DMS153 treated with DMSO at 0.1 percent for 48 hours (cell line): ENCODE results near the gene MAGI2.
"Not testable (repeated sequence)": the region's sequence is repeated elsewhere in the genome, so short reads cannot be mapped to it uniquely, and the experiment has no call there.

ENCODE experiments used
- DNase-seq: peaks from one replicate; lab custom pipeline; 2025; ENCODE audit not compliant: unreplicated experiment; lab: John Stamatoyannopoulos, UW

The MAGI2 gene

DNA sequence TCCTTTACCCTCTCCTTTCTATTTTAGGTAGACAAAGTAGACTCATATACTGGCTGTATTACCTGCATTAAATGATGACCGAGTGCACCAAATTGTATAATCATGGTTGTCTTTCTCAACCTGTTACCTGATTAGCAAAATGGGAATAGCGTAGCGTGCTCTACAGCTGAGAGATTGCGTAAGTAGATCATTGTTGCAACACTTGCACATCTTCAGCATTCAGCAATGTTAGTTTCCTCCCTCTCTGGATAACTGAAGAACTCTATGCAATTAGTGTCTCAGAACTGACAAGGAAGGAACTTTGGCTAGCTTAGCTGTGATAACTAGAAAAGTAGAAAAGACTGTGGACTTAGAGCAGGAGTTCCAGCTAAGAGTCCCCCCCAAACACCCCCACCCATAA lies 867.5 kb downstream of the MAGI2 start:
- DNase-seq: no peak

DNA sequence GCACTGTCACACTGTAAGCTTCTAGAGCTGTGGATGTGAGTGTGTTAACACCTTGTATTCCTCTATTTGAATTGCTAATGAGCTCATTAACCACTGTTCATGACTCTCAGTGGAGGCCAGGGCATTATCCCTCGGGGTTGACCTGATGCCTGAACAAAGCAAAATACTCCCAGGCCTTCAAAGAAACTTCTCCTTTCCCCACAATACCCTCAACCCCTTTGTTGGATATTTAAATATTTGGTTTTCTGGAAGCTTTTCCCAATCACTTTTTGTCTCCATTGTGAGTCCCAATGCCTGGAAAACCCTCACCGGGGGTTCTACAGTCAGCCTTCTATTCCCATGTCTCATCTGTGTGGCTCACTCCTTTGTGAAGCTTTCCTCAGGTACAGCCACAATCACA lies 874.8 kb downstream of the MAGI2 start:
- DNase-seq: no peak

DNA sequence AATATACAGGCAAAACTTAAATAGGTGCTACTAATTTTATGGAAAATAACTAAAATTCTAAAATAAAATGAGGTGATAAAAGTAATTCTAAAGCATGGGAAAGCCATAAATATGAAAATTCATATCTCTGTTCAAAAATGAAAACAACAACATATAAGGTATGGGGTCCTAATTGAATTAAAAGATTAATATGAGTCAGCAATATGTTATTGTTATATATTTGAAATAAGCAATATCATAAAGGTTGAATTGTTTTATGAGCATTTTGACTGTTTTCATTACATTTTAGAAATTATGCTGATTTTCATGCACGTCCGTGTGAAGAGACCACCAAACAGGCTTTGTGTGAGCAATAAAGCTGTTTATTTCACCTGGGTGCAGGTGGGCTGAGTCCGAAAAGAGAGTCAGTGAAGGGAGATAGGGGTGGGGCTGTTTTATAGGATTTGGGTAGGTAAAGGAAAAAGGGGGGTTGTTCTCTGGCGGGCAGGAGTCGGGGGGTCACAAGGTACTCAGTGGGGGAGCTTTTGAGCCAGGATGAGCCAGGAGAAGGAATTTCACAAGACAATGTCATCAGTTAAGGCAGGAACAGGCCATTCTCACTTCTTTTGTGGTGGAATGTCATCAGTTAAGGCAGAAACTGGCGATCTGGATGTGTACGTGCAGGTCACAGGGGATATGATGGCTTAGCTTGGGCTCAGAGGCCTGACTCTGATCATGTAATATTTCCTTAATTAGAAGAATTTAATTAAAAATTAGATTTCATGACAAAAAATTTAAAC lies 876.1 kb downstream of the MAGI2 start:
- not testable (repeated sequence) for DNase-seq

DNA sequence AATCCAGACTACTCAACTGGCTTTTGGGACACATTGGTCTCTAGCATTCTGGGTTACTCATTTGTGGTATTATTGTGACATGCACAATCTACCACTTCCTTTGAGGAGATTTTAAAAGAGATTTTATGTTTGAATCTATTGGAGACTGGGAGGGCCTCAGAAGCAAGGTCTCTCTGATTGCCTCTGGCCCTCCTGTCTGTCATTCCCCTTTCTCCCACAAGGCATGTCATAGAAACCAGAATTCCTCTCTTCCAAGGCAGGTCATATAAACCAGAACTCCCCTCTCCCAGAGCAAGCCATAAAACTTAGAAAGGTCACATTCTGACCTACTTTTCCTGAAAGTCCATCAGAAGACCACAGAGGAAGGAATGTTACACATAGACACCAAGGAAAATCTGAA lies 877.2 kb downstream of the MAGI2 start:
- no peak for DNase-seq

DNA sequence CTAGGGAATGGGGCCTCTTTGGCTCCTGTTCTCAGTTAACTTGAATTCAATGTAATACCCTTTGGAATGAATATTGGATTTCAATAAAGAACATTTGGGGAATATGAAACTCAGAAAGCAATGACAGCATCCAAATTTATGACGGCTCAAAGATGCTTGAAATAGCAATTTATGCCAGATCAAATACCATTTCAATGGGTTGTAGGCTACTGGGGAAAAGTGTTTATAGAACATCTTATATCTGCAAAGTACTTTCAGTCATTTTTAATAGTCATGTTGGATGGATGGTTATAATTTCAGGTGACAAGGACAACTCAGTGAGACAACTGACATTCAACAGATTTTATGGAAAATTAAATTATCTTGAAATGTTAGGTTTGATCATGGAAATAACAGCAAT lies 882.2 kb downstream of the MAGI2 start:
- no peak for DNase-seq

DNA sequence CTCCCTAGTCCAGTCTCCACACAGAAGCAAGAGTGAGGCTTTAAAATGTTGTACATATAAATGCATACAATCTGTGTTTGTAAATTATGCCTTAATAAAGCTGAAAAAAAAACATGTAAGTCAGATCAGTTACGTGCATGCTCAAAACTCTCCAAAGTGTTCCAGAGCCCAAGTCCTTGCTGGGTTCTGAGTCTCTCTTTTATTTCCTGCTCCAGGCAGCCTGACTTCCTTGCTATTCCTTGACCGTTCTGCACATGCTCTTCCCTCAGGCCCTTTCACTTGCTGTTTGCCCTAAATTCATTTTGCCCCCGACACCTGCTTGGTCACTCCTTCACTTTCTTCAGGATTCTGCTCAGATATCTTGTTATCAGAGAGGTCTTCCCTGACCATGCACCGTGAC lies 884.8 kb downstream of the MAGI2 start:
- no peak for DNase-seq

DNA sequence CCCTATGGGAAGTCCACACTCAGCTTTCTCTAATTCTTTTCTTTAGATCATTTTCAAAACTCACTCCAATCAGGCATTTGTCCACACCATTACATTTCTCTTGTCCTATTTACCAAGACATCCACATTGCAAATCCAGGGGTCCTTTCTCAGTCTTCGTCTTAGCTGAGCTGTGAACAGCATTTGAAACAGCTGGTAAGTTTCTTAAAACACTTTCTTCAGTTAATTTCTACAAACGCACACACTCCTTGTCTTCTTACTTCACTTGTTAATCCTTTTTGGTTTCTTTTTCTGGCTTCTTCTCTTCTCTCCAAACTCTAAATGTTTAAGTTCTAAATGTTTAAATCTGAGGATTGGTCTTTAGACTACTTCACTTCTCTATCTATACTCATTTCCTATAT lies 885.6 kb downstream of the MAGI2 start:
- DNase-seq: no peak

DNA sequence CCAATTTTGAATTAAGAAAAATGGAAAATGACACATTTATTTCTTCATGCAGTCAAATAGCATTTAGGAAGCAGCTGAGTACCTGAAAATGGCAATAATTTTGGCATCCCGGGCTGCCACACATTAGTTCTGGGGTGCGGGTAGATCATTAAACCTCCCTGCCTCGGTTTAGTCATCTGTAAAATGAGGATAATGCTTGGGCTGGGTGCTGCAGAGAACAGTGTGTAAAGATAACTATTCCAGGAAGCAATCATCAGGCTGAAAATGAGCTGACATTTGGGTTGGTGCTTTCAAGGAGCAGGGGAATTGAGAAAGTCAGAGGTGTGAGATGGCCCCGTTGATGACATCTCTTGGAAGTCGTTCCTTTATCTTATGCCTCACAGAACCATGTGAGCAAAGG lies 887.7 kb downstream of the MAGI2 start:
- no peak for DNase-seq

DNA sequence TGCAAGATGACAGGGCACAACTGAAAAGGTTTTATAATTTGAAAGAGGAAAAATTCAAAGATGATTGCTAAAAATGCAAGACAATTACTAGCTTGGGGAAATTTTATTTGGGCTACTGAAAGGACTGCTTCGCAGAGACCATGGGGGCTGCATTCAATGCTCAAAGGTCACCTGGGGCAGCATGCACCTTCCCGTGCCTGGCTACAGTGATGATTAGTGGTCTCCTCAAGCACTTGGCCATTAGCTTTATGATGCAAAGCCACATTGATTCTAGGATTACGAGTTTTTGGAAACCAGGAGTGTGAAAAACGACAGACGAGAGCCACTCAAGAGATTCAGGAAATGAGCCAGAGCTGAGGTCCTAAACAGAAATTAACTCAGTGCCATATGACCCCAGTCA lies 890.3 kb downstream of the MAGI2 start:
- DNase-seq: no peak

DNA sequence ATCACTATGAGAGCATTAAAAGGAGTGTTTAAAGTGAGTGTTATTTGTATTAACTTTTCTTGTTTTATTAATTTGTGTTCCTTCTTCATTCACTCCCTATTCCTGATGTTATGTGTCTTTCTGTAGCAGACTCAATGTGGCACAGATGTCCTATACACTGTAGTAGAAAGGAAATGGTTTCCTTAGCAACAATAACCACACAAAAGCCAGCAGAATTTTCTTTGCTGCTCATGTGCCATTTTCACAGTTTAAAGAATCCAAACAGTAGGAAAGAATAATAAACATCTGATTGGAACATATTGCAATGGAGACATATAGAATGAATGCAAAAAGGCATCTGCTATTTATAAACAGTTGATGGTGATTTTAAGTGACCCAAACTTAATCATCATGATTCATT lies 891.3 kb downstream of the MAGI2 start:
- DNase-seq: peak; percentile 4

DNA sequence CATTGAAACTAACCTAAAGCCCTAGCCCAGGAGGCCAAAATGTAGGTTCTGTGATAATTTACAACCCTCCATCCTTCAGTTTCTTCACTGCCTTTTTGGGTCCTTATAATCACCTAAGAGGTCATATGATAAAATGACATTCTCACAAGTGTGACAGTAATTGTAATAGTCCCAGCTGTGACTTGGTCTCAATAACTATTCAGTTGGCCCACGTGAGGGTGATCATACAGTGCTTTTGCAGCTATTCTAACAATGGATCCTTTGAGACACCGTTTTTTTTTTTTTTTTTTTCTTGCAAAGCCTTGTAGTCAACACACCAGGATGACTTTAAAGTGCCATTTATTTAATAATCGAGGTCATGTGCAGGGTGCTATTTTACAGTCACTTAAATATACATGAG lies 894.9 kb downstream of the MAGI2 start:
- no peak for DNase-seq

DNA sequence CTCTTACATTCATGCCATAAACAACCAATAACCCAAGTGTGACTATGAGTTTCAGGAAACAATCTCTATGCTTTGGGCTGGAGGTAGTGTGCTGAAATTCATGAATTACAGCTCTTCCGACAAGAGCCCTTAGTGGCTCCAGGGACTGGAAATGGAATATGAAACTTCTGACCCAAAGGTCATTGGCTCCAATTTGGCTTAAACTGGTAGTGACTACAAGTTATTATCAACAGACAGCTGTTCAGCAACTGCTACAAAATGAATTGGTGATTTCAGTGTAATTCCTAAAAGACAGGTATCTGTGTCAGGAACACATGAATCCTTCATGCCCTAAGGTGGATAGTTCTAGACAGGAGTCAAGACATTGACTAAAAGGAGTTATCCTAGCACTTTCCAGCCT lies 909.5 kb downstream of the MAGI2 start:
- no peak for DNase-seq

DNA sequence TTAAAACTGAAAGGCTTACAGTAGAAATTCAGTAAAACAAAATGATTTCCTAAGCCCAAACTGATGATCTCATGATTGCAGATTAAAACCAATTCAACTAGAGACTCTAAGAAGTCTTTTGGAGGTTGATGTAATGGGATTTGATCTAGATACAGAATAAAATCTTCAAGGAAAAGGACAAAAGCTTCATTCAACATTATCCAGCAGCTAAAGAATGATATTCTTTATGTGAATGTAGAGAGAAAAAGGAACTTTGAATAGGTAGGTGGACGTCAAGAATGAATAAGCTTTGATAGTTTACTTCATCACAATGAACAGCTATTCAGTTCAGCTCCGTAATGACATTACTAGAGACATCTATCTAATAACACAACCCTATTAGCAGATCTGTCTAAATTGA lies 910.5 kb downstream of the MAGI2 start:
- no peak for DNase-seq

DNA sequence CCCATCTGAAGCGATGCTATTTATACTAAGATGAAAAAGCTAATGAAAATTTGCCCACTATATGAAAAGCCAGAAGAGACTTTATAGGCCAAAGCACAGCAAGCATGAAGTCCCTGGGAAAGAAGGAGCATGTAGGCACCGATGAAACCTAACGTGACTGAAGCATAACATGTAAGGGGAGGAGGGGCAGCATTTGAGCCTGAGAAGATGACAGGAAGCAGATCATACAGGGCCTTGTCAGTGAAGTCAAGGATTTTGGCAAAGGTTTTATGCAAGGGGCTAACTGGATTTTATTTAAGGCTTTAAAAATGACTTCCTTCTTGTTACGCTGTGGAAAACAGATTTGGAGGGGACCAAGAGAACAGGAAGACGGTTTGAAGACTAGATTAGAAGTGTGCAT lies 910.9 kb downstream of the MAGI2 start:
- no peak for DNase-seq

DNA sequence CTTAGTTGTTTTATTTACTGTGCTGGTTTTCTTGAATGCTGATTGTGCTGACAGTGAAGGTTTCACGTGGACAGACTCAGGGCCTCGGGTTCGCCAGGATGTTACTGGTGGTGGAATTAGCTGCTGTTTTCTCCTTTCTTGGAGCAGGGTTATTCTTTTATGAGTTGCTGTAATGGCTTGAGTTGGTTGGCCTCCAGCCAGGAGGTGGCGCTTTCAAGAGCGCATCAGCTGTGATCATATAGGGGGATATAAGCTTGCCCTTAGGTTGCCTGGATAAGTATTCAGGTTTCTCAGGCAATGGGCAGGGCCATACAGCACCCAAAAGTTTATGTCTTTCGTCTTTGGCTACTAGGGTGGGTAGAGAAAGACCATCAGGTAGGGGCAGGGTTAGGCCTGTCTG lies 913.6 kb downstream of the MAGI2 start:
- no peak for DNase-seq

DNA sequence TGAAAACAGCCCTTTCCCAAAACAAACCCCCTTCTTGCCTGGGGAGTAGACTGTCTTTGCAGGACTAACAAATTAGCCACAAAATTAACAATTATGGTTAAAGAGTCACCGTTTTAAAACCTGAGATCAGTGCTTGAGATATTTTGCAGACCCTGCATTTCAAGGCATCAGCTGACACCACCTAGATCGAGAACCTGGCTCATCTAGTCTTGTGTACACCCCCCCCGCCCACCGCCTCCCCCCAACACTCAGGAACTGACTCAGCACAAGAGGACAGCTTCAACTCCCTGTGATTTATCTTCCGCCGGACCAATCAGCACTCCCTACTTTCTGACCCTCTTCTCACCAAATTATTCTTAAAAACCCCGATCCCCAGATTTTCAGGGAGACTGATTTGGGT lies 917.8 kb downstream of the MAGI2 start:
- no peak for DNase-seq

DNA sequence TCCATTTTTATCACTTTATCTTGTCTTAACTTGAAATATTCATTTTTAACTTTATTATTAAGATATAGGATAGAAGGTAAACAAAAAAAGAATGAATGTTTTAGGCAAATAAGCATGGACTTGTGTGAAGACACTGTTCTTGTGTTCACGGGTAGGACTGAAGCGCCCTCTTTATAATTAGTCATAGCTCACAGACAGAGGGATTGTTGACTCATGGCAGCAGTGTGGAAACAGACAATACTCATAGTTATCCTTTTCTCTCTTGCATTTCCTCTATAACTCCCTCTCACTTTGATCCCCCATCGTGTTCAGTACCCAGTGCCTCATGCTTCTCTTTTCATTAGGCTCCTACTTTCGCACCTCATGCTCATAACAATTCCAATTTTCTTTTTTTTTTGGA lies 923.1 kb downstream of the MAGI2 start:
- peak; percentile 20 for DNase-seq

DNA sequence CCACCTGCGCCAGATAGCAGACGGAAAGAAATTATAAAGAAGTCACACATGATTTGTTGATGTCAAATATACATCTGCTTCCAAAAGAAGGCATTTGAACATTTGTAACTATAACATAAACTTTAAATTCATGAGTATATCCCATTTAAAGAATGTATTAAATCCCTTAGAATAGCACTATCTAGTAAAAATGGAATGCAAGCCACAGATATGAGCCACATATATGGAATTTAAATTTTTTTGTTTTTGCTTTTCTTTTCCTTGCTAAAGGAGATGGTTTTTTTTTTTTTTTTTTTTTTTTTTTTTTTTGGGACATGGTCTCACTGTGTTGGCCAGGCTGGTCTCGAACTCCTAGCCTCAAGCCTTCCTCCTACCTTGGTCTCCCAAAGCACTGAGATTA lies 924.1 kb downstream of the MAGI2 start:
- no peak for DNase-seq

DNA sequence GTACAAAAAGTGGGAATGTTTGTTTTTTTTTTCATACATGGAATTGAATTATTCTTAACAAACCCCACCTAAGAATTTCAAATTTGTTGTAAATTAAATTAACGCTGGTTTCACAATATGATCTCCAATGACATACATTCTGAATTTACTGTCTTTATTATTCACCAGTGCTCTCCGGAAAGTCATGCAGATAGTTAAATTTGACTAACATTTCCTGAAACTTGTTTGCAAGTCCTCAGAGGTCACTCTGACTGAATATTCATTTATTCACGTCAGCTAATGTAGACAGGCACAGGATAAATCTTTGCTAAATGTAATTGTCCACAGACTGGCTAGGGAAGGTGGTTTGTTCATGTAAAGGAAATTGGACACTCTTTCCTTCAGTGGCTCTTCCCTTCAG lies 924.5 kb downstream of the MAGI2 start:
- no peak for DNase-seq

DNA sequence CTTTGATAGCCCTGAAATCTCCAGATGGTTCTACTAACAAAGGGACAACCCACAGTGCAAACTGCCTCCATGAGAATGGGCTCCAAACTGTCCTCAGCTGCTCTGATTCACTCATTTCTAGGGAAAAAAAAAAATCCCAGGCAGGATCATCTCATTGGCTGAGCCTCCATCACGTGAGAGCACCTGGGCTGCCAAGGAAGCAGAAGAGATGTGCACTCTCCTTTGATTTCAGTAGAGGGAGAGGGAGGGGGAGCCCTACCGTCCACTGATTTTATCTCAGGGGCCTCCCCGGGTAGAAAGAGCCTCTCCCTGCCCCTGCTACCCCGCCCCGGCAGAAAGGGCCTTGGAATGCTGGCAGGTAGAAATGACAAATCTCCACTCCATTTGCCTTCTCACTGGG lies 929.5 kb downstream of the MAGI2 start:
- no peak for DNase-seq

DNA sequence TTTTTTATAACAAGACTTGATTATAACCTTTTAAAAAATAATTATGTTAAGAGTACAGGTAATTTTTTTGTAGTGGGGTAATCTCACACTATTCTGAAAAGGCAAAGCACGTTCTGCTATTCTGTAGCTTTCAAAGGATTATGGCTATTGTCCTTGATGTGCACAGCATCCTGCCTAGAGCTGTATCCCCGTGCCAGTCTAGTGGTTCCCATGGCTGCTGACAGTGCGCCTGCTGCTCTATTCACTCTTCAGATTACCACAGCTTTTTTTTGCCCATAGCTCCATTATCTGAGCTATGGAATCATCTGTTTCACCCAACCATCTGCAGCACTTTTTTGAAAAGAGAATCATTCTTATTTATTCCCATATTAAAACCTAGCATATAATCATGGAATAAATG lies 931.5 kb downstream of the MAGI2 start:
- no peak for DNase-seq

DNA sequence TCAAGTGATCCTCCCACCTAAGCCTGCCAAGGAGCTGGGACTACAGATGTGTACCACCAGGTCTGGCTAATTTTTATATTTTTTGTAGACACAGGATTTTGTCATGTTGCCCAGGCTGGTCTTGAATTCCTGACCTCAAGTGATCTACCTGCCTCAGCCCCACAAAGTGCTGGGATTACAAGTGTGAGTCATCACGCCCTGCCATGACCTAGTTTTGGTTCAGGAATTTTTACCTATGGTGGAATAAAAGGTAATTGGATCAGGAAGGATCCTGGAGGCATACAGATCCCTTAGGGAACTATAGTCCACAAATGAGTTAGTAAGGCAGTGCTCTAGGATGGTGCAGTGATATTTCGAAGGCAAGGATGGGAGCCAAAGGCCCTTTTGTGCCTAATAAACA lies 937.0 kb downstream of the MAGI2 start:
- DNase-seq: no peak

DNA sequence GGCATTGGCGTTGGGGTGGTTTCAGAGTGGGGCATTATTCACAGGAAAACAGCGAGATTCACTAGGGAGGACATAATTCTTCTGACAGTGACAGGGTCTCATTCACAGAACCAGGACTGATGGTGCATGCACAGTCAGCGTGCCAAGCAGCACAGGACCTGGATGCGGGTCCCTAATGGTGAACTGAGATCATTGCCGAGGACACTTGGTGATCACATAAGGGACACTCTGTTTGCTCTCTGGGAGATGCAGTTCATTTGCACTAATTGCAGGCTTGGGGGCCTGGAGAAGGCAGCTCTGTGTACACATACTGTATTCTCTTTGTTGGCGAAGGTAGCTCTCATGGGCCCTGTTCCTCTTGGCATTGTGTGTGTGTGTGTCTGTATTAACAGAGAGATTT lies 938.8 kb downstream of the MAGI2 start:
- no peak for DNase-seq
